Activated B cell treated with CpG ODN at 0.5 μM for 24 hours (primary cell): Measurements from ENCODE around the gene PRR5L. TPM values are rescaled to one million over a fixed set of nuclear protein-coding genes. Genes with fewer than 3 reads are reported as not detected.
A peak's percentile ranks its signal among the peaks of the same experiment; 100 is the strongest.

Experiments
- ATAC-seq: fragments of 200-7000 bp; cut with Tn5 transposase; one replicate; pipeline ENCODE4 v1.10.0; 2021; ENCODE audit warnings: low read depth, mild to moderate bottlenecking, moderate library complexity
- CTCF ChIA-PET: fragments of 350-600 bp; sonication (Branson Sonifier 250); formaldehyde crosslinking; loops from one replicate; lab custom pipeline; 2021; ENCODE audit warnings: antibody characterized with exemption; lab: Charles Lee
- POLR2A ChIA-PET: fragments of 350-600 bp; sonication (Branson Sonifier 250); formaldehyde crosslinking; loops from one replicate; lab custom pipeline; 2021; ENCODE audit warnings: antibody characterized with exemption; lab: Charles Lee
- DNase-seq: peaks from one replicate; pipeline ENCODE4 v3.0.0; 2022
- H3K27ac Mint-ChIP-seq: one replicate; pipeline ENCODE4 v1.8.0; 2020; ENCODE audit warnings: mixed read lengths
- H3K27me3 Mint-ChIP-seq: one replicate; pipeline ENCODE4 v1.8.0; 2021; ENCODE audit warnings: mixed read lengths
- H3K36me3 Mint-ChIP-seq: one replicate; pipeline ENCODE4 v1.8.0; 2021; ENCODE audit warnings: low read depth, mixed read lengths
- H3K4me1 Mint-ChIP-seq: one replicate; pipeline ENCODE4 v1.8.0; 2021; ENCODE audit warnings: mixed read lengths
- H3K4me3 Mint-ChIP-seq: one replicate; pipeline ENCODE4 v1.8.0; 2020; ENCODE audit warnings: mild to moderate bottlenecking, mixed read lengths
- H3K9me3 Mint-ChIP-seq: one replicate; pipeline ENCODE4 v1.8.0; 2020; ENCODE audit warnings: mixed read lengths
- intact Hi-C: fragments of 100-400 bp; cut with micrococcal nuclease; formaldehyde crosslinking; loops from one replicate; pipeline ENCODE4 v1.15.1; 2024
- total RNA-seq: library from RNA; stranded (reverse); gene quantifications from 2 replicates; pipeline ENCODE4 v1.2.3, GENCODE V29; 2022
- TF ChIP-seq, protein P1 (sequence below): fragments of 200-600 bp; IDR thresholded peaks from one replicate; pipeline ENCODE4 v1.8.0; 2022; ENCODE audit warnings: antibody characterized with exemption, mild to moderate bottlenecking

Gene PRR5L
- total RNA-seq, 1 donor from 2014 or later, result 1.0 TPM

DNA sequence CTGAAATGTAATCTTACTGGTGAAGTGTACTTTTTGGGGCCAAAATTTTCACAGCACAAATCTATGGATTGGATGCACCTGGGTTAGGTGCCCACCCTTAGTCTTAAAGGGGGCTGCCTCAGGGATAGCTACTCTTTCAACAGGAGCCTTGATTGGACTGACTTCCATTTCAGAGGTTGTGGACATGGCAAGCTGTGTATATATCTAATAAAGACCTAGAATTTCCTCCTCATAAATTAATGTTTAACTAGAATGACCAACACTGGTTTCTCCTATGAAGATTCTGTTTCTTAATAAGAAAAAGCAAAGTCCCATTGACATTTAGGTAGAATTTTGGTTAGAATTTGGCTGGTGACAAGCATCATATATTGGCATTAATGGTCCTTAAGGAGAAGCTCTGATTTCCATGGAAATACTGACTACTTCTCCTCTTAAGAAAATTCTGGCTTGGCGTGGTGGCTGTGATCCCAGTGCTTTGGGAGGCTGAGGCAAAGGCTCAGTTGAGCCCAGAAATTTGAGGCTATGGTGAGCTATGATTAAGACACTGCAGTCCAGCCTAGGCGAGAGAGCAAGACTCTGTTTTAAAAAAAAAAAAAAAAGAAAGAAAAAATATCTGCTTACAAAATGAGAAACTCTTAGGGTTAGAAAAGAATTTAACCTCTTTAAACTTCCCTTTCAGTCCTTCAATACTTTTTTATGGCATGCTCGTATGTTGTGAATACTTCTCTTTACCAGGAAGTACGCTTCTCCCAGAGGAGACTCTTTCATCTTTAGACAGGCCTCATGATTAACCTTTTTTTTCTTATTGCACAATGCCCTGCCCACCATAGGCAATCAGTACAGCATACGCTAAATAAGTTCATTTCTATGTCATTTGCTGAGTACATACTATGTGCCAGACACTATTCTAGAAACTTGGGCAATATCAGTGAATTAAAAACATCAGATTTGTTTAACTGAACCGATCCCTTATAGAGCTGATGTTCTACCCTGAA is 77.2 kb downstream of the PRR5L start:
- Mint-ChIP-seq H3K4me3 (no peak overlapping the region), H3K27me3 (peaks cover 41% of the 10 kb centered on the region), H3K27ac (no peak overlapping the region), H3K4me1 (peaks cover 24% of the 10 kb centered on the region), H3K9me3 (no peaks in the 10 kb centered on the region), H3K36me3 (no peaks in the 10 kb centered on the region)
- intact Hi-C loops, result no loop called here
- ChIA-PET POLR2A (no interaction called here), CTCF (interaction anchor here (0.5 to 1.6 kb wide), 2 partner anchors 10 to 136 kb away, joined by 3 read pairs; no protein-coding TSS in a partner anchor)
- ATAC-seq (no peak), DNase-seq (no peak)
- TF ChIP-seq, protein P1, sequence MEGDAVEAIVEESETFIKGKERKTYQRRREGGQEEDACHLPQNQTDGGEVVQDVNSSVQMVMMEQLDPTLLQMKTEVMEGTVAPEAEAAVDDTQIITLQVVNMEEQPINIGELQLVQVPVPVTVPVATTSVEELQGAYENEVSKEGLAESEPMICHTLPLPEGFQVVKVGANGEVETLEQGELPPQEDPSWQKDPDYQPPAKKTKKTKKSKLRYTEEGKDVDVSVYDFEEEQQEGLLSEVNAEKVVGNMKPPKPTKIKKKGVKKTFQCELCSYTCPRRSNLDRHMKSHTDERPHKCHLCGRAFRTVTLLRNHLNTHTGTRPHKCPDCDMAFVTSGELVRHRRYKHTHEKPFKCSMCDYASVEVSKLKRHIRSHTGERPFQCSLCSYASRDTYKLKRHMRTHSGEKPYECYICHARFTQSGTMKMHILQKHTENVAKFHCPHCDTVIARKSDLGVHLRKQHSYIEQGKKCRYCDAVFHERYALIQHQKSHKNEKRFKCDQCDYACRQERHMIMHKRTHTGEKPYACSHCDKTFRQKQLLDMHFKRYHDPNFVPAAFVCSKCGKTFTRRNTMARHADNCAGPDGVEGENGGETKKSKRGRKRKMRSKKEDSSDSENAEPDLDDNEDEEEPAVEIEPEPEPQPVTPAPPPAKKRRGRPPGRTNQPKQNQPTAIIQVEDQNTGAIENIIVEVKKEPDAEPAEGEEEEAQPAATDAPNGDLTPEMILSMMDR, result no peak

GRCh38 chr11:36374726-36375125 is 78.6 kb downstream of the PRR5L start:
- ChIA-PET POLR2A (no interaction called here), CTCF (interaction anchor here (0.9 to 1.6 kb wide), 3 partner anchors 11 to 136 kb away, joined by 3 read pairs; partner anchors contain the start of gene TRAF6)
- TF ChIP-seq, protein P1, result no peak
- Mint-ChIP-seq H3K4me1 (peaks cover 26% of the 10 kb centered on the region), H3K27me3 (peaks cover 37% of the 10 kb centered on the region), H3K27ac (no peak overlapping the region), H3K36me3 (no peaks in the 10 kb centered on the region), H3K4me3 (no peak overlapping the region), H3K9me3 (no peaks in the 10 kb centered on the region)
- intact Hi-C loops, result loop anchor here (5.0 kb wide), 1 partner anchor 103 kb away; no protein-coding TSS in a partner anchor
- DNase-seq (no peak), ATAC-seq (no peak)

GRCh38 chr11:36375353-36376008 is 79.4 kb downstream of the PRR5L start:
- ATAC-seq (no peak), DNase-seq (no peak)
- peaks cover 26% of the 10 kb centered on the region for H3K4me1 Mint-ChIP-seq
- ChIA-PET CTCF (interaction anchor here (0.9 kb wide), 1 partner anchor 12 kb away, joined by 3 read pairs; no protein-coding TSS in a partner anchor), POLR2A (interaction anchor here (0.8 kb wide), 1 partner anchor 12 kb away, joined by 7 read pairs; no protein-coding TSS in a partner anchor)
- intact Hi-C loops, result loop anchor here (5.0 kb wide), 1 partner anchor 102 kb away; no protein-coding TSS in a partner anchor
- H3K36me3 Mint-ChIP-seq, result no peaks in the 10 kb centered on the region
- peaks cover 37% of the 10 kb centered on the region for H3K27me3 Mint-ChIP-seq
- TF ChIP-seq, protein P1, result no peak
- no peak overlapping the region for H3K27ac Mint-ChIP-seq
- H3K9me3 Mint-ChIP-seq, result no peaks in the 10 kb centered on the region
- peak overlapping the region; percentile 88 for H3K4me3 Mint-ChIP-seq

DNA sequence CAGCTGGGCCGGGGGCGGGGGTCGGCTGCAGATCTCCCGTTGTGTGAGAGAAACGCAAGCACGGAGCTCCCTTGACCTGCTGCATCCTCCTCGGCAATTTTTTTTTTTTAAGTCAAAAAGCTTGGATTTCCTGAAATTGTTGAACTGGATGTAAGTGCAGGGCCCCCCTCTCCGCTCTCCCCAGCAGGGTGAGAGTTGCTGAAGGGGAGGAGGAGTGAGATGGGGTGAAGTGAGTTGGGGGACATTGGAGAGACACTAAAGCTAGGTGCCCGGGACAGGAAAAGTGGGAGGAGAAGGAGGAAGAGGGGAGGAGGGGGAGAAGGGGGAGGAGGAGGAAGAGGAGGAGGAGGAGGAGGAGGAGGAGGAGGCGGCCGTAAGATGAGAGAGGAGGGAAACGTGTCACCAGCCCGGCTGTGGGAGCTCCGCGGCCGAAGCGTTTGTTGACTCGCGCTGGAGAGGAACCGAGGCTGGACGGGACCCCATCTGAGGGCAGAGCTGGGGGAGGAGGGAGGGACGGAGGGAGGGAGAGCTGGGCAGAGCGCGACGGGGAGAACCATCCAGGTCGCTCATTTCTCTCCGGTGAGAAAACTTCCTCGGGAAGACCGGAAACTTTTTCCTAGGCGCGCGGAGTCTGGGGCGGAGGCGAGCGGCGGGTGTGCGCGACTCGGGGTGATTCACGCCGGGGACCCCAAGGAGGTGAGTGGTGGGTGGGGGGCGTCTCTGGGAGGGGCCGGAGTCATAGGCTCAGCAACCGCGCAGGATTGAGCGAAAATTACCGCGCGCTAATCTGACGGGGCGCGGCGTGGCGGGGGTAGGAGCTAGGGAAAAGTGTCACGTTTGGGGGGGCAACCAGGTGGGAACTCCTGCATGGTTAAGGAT is 80.2 kb downstream of the PRR5L start:
- no peaks in the 10 kb centered on the region for H3K9me3 Mint-ChIP-seq
- intact Hi-C loops, result loop anchor here (5.0 kb wide), 1 partner anchor 101 kb away; no protein-coding TSS in a partner anchor

More for the DNA sequence above, 80.2 kb downstream of the PRR5L start:
- Mint-ChIP-seq H3K4me3 (peak overlapping the region; percentile 88), H3K4me1 (peaks cover 31% of the 10 kb centered on the region), H3K36me3 (no peaks in the 10 kb centered on the region), H3K27ac (no peak overlapping the region), H3K27me3 (peaks cover 36% of the 10 kb centered on the region)
- ATAC-seq (no peak), DNase-seq (no peak)
- CTCF ChIA-PET, result interaction anchor here (0.9 to 2.4 kb wide), 3 partner anchors 13 to 117 kb away, joined by 3 to 9 read pairs (median 4); no protein-coding TSS in a partner anchor
- TF ChIP-seq, protein P1, result no peak
- POLR2A ChIA-PET, result interaction anchor here (0.6 to 0.8 kb wide), 3 partner anchors 13 to 35 kb away, joined by 3 to 7 read pairs (median 3); no protein-coding TSS in a partner anchor
